K562 (cell line): ENCODE results near the gene BCR. TPM values are rescaled to one million over a fixed set of nuclear protein-coding genes. Genes with fewer than 3 reads are reported as not detected.
A peak's percentile ranks its signal among the peaks of the same experiment; 100 is the strongest.

ENCODE experiments used
- ATAC-seq: fragments of 200-7000 bp; cut with Tn5 transposase; 3 replicates; pipeline ENCODE4 v1.9.1; 2020; ENCODE audit warnings: moderate library complexity
- BruUV-seq: library from RNA; stranded (reverse); fragments of 400-500 nt; replicated peaks from 2 replicates; lab custom pipeline; 2021; lab: Mats Ljungman, UMichigan
- CTCF ChIA-PET: fragments of 300-600 bp; formaldehyde crosslinking; extraction: SDS; loops from one replicate; lab custom pipeline; 2021; ENCODE audit warnings: low intra/inter-chr PET ratio; lab: Yijun Ruan, JAX
- POLR2A ChIA-PET: fragments of 300-600, 350-650 bp; sonication (Branson Sonifier 250); formaldehyde crosslinking; extraction: SDS; loops from one replicate; lab custom pipeline; 2021; ENCODE audit warnings: antibody characterized with exemption, inconsistent platforms; lab: Yijun Ruan, JAX
- DNase-seq, 4 experiments: peaks; one replicate each; pipeline versions ENCODE4 v3.0.0 to v3.0.0-alpha.2; 2011 to 2018; ENCODE audit warnings: low spot score in 3 of 4, mixed read lengths in 3 of 4; ENCODE audit errors: extremely low read depth in 1 of 4
- FAIRE-seq: peaks from 2 replicates; lab custom pipeline; 2011; peaks lifted over from hg19 to GRCh38; lab: Jason Lieb, UNC
- H2AFZ ChIP-seq: 2 replicates; pipeline ENCODE4 v1.6.0; 2011; ENCODE audit warnings: low read depth, low read length, control low read depth, inconsistent platforms
- H3K27ac ChIP-seq: fragments of 200-600 bp; 3 replicates; pipeline ENCODE4 v1.8.0; 2011; ENCODE audit warnings: low read depth, mild to moderate bottlenecking, control low read depth, inconsistent platforms, low read length, moderate library complexity, mixed read lengths; ENCODE audit errors: extremely low read depth
- H3K27me3 ChIP-seq, 2 experiments: fragments of 300-600 bp in 1 of 2; 2 replicates in 1 of 2; 3 replicates in 1 of 2; pipeline versions ENCODE4 v1.6.0 to v1.8.0; 2011; ENCODE audit warnings: inconsistent platforms in 2 of 2, low read length in 2 of 2, mild to moderate bottlenecking in 1 of 2, mixed read lengths in 1 of 2, moderate library complexity in 1 of 2; ENCODE audit not compliant: control insufficient read depth in 2 of 2, insufficient read depth in 2 of 2
- H3K36me3 ChIP-seq: fragments of 300-600 bp; 3 replicates; pipeline ENCODE4 v1.8.0; 2011; ENCODE audit warnings: mild to moderate bottlenecking, low read length, inconsistent platforms; ENCODE audit not compliant: control insufficient read depth, insufficient read depth
- H3K4me1 ChIP-seq, 2 experiments: fragments of 200-600 bp in 1 of 2; replicated peaks in 1 of 2; 2 replicates in 1 of 2; 3 replicates in 1 of 2; pipeline versions ENCODE4 v1.5.1 to v1.8.0; 2011; ENCODE audit warnings: inconsistent platforms in 2 of 2, low read length in 2 of 2, mild to moderate bottlenecking in 1 of 2, mixed read lengths in 1 of 2, moderate library complexity in 1 of 2; ENCODE audit not compliant: control insufficient read depth in 2 of 2, insufficient read depth in 2 of 2
- H3K4me2 ChIP-seq: 2 replicates; pipeline ENCODE4 v1.6.1; 2011; ENCODE audit warnings: low read length, control low read depth, inconsistent platforms, mixed read lengths; ENCODE audit not compliant: insufficient read depth
- H3K4me3 ChIP-seq: fragments of 200-600 bp; sonication (generic), shearing (Covaris generic); 2 replicates; pipeline ENCODE4 v1.5.1; 2016; ENCODE audit warnings: control low read depth, inconsistent platforms
- H3K79me2 ChIP-seq: fragments of 200-600 bp; 3 replicates; pipeline ENCODE4 v1.8.0; 2011; ENCODE audit warnings: low read length, inconsistent platforms; ENCODE audit not compliant: control insufficient read depth, insufficient read depth
- H3K9ac ChIP-seq, 2 experiments: 2 replicates each; pipeline versions ENCODE4 v1.6.0 to v1.6.1; 2011; ENCODE audit warnings: low read depth in 2 of 2, low read length in 2 of 2, control low read depth in 1 of 2, inconsistent platforms in 1 of 2, mild to moderate bottlenecking in 1 of 2, mixed read lengths in 1 of 2; ENCODE audit not compliant: insufficient read depth in 1 of 2
- H3K9me1 ChIP-seq: one replicate; pipeline ENCODE4 v1.6.0; 2011; ENCODE audit warnings: inconsistent platforms, mild to moderate bottlenecking, low read length, moderate library complexity; ENCODE audit not compliant: control insufficient read depth, insufficient read depth
- H3K9me3 ChIP-seq: replicated peaks from 2 replicates; pipeline ENCODE4 v1.5.1; 2011; ENCODE audit warnings: low read depth, low read length, inconsistent platforms; ENCODE audit not compliant: control insufficient read depth, insufficient read depth
- H4K20me1 ChIP-seq: replicated peaks from 2 replicates; pipeline ENCODE4 v1.6.1; 2011; ENCODE audit warnings: low read length, inconsistent platforms, mixed read lengths; ENCODE audit not compliant: control insufficient read depth, insufficient read depth
- MEF2D ChIP-seq: conservative IDR thresholded peaks from 2 replicates; pipeline ENCODE4 v1.6.1; 2016; ENCODE audit warnings: low read depth, missing genetic modification characterization, missing compliant biosample characterization
- STAT6 ChIP-seq: sonication (generic); formaldehyde crosslinking; IDR thresholded peaks from 2 replicates; pipeline ENCODE4 v1.8.1; 2023; ENCODE audit warnings: mild to moderate bottlenecking, missing genetic modification reagents
- WGBS: fragments of 100-300 bp; shearing (Covaris generic); methylation state at CpG from one replicate; pipeline ENCODE4 v1.1.6; 2016; ENCODE audit warnings: low coverage, mixed read lengths; ENCODE audit not compliant: insufficient coverage; ENCODE audit errors: missing lambda C conversion rate; 5-methylcytosine and 5-hydroxymethylcytosine counted together
- in situ Hi-C: fragments of 300-500 bp; cut with MboI; formaldehyde crosslinking; loops from 4 replicates; pipeline ENCODE4 v1.15.0; 2018; ENCODE audit warnings: inconsistent platforms, mixed read lengths
- intact Hi-C: fragments of 100-400 bp; cut with micrococcal nuclease; formaldehyde crosslinking; loops from 2 replicates; pipeline ENCODE4 v1.14.2; 2022
- polyA plus RNA-seq, 8 experiments: library from polyadenylated mRNA; depleted of rRNA in 4 of 8; stranded (reverse) in 5 of 8; unstranded in 3 of 8; fragments of >200 nt; fragmentation: Nextera tagmentation in 2 of 8; fragmentation: Illumina TruSeq in 1 of 8; extraction: Ambion mirVana in 2 of 8; extraction: Trizol in 1 of 8; gene quantifications; 2 replicates each; pipeline versions ENCODE4 v1.2.1 to v1.2.3, GENCODE V29; 2011 to 2014; ENCODE audit warnings: inconsistent platforms in 1 of 8, missing spikeins in 1 of 8
- total RNA-seq, 7 experiments: library from RNA; depleted of rRNA in 6 of 7; stranded (reverse); fragments of >200 nt in 6 of 7; fragmentation: Illumina TruSeq in 2 of 7; extraction: Trizol in 2 of 7; gene quantifications; 2 replicates each; pipeline versions ENCODE4 v1.2.1 to v1.2.3, GENCODE V29; 2011 to 2021; ENCODE audit warnings: low replicate concordance in 1 of 7

Gene BCR
- total and polyA plus RNA-seq, 9 of the 15 experiments (the other 6 are each of a cell fraction or from before 2014, with no cell fraction given), result 0.41 to 150 (median 45.6) TPM

DNA sequence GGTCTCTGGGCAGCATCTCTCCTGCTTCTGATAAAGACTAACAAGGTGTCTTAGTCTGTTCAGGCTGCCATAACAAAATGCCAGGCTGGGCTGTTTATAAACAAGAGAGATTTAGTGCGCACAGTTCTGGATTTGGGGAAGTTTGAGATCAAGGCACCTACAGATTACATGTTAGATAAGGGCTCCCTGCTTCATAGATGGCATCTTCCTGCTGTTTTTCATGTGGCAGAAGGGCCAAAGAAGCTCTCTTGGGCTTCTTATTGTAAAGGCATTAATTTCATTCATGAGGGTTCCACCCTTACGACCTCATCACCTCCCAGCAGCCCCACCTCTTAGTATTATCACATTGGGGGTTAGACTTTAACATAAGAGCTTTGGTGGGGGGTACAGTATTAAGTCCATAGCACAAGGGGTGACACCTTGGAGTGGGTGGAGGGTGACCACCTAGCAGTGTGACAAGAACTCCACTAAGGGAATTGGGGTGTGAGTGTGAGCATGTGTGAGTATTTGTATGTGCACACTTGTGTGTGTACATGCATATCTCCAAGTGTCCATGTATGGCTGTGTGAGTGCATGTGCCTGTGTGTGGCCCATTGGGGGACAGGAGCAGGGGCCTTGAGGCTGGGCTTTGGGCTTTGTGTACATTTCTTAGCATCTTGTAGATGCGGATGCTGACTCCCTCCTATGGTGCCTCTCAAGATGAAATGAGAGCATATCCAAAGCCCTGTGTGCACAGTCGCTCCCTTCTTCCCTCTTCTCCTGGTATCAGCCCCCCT is 42.7 kb downstream of the BCR start:
- BruUV-seq, result no TSS peak
- H3K4me1 ChIP-seq, result peaks cover 77 to 79% of the 10 kb centered on the region in 2 experiments
- TF ChIP-seq MEF2D (tag), result no peak
- TF ChIP-seq STAT6, result 0 out of 2 replicates have a peak, but pooled peaks have one; percentile 78
- peaks cover 73% of the 10 kb centered on the region for H4K20me1 ChIP-seq
- H3K9ac ChIP-seq, result peak overlapping the region in 1 of 2 experiments; percentile 72; a peak in 2 of 4 replicates
- H3K4me3 ChIP-seq, result no peak overlapping the region
- ChIA-PET CTCF (interaction anchor here (2.6 kb wide), 1 partner anchor 44 kb away, joined by 13 read pairs; no protein-coding TSS in a partner anchor), POLR2A (interaction anchor here (0.7 to 86.5 kb wide), 5 partner anchors 22 to 147 kb away, joined by 3 to 3476 read pairs (median 351); partner anchors contain the start of genes BCR and RAB36)
- intact Hi-C loops (no loop called here), in situ Hi-C loops (no loop called here)
- FAIRE-seq, result no peak
- no peaks in the 10 kb centered on the region; the same call in 2 of the 3 replicates for H3K36me3 ChIP-seq
- ATAC-seq, result no peak
- H3K9me1 ChIP-seq, result peaks cover 57% of the 10 kb centered on the region
- H3K79me2 ChIP-seq, result peaks cover 98% of the 10 kb centered on the region
- peak in 3 of 4 experiments; percentile 57 to 67 (median 60) for DNase-seq
- H3K27ac ChIP-seq, result peak overlapping the region; percentile 35; the same call in 2 of the 3 replicates
- H3K4me2 ChIP-seq, result peak overlapping the region; percentile 62
- H3K27me3 ChIP-seq, result no peaks in the 10 kb centered on the region
- WGBS, result 78% methylated on average over 4 of the region's 4 CpGs
- no peaks in the 10 kb centered on the region for H3K9me3 ChIP-seq
- H2AFZ ChIP-seq, result no peak overlapping the region
